ENCODE measurements around the gene ZNF616.

The ZNF616 gene

GRCh38 chr19:52094526-52095130, 45.1 kb downstream of the ZNF616 start:
- DNase-seq (ENCODE audit: low read depth), result no peak
- peak overlapping the region; percentile 77 for H3K4me3 ChIP-seq (ENCODE audit: low read depth, low read length)
- no peak for TF ChIP-seq CTCF (IDR thresholded peaks at IDR 0.05; ENCODE audit: insufficient read depth, low read depth, low read length, missing control alignments)

GRCh38 chr19:52086481-52086880, 53.3 kb downstream of the ZNF616 start:
- DNase-seq (ENCODE audit: low read depth), result no peak
- no peak for TF ChIP-seq CTCF (IDR thresholded peaks at IDR 0.05; ENCODE audit: insufficient read depth, low read depth, low read length, missing control alignments)
- H3K4me3 ChIP-seq (ENCODE audit: low read depth, low read length), result no peak overlapping the region

- no peak overlapping the region for H3K4me3 ChIP-seq (ENCODE audit: low read depth, low read length)
- no peak for TF ChIP-seq CTCF (IDR thresholded peaks at IDR 0.05; ENCODE audit: insufficient read depth, low read depth, low read length, missing control alignments)
Observed at GRCh38 chr19:52070496-52070895, 69.2 kb downstream of the ZNF616 start.

GRCh38 chr19:52069653-52070052, 70.1 kb downstream of the ZNF616 start:
- DNase-seq (ENCODE audit: low read depth), result no peak
- no peak for TF ChIP-seq CTCF (IDR thresholded peaks at IDR 0.05; ENCODE audit: insufficient read depth, low read depth, low read length, missing control alignments)
- no peak overlapping the region for H3K4me3 ChIP-seq (ENCODE audit: low read depth, low read length)

More at GRCh38 chr19:52070496-52070895, 69.2 kb downstream of the ZNF616 start:
- DNase-seq (ENCODE audit: low read depth), result no peak

GRCh38 chr19:52066258-52066863, 73.4 kb downstream of the ZNF616 start:
- DNase-seq (ENCODE audit: low read depth), result no peak
- no peak overlapping the region for H3K4me3 ChIP-seq (ENCODE audit: low read depth, low read length)
- no peak for TF ChIP-seq CTCF (IDR thresholded peaks at IDR 0.05; ENCODE audit: insufficient read depth, low read depth, low read length, missing control alignments)

GRCh38 chr19:52065399-52065798, 74.3 kb downstream of the ZNF616 start:
- TF ChIP-seq CTCF (IDR thresholded peaks at IDR 0.05; ENCODE audit: insufficient read depth, low read depth, low read length, missing control alignments), result no peak
- no peak overlapping the region for H3K4me3 ChIP-seq (ENCODE audit: low read depth, low read length)
- DNase-seq (ENCODE audit: low read depth), result no peak

Measured in GM12865 (cell line).